Ovary (tissue), 9 donors: ENCODE results near the gene SELENOW. TPM values are rescaled to one million over a fixed set of nuclear protein-coding genes. Genes with fewer than 3 reads are reported as not detected.

Experiments used
- DNase-seq, 5 donors: peaks; one replicate each; pipeline ENCODE4 v3.0.0-alpha.2; 2019 to 2020
- H3K27ac ChIP-seq, 2 donors: fragments of 200-600 bp; one replicate each; pipeline versions ENCODE4 v1.5.1 to v1.8.0; 2019 to 2022
- H3K27me3 ChIP-seq: fragments of 200-600 bp; one replicate; pipeline ENCODE4 v1.8.0; 2022
- H3K36me3 ChIP-seq: fragments of 200-600 bp; sonication (generic); one replicate; pipeline ENCODE4 v1.5.1; 2019
- H3K4me1 ChIP-seq: one replicate; pipeline ENCODE4 v1.8.1; 2013; ENCODE audit warnings: mild to moderate bottlenecking, moderate library complexity; ENCODE audit not compliant: insufficient read depth
- H3K4me3 ChIP-seq: fragments of 200-600 bp; sonication (generic); one replicate; pipeline ENCODE4 v1.5.1; 2017
- H3K9me3 ChIP-seq, 2 donors: fragments of 200-600 bp in 1 of 2; sonication (generic) in 1 of 2; one replicate each; pipeline versions ENCODE4 v1.5.1 to v1.8.1; 2013 to 2019; ENCODE audit warnings: mild to moderate bottlenecking in 1 of 2, moderate library complexity in 1 of 2
- CTCF ChIP-seq, 3 donors: fragments of 450-650 bp in 2 of 3; fragments of 200-600 bp in 1 of 3; IDR thresholded peaks; one replicate each; pipeline versions ENCODE4 v1.5.1 to v1.8.0; 2016 to 2022; ENCODE audit warnings: antibody characterized with exemption in 3 of 3, mild to moderate bottlenecking in 1 of 3
- EP300 ChIP-seq: sonication (generic); formaldehyde crosslinking; IDR thresholded peaks from one replicate; pipeline ENCODE4 v1.6.1; 2017; ENCODE audit warnings: antibody characterized with exemption
- POLR2A ChIP-seq: fragments of 450-650 bp; IDR thresholded peaks from one replicate; pipeline ENCODE4 v1.6.1; 2017; ENCODE audit warnings: antibody characterized with exemption, mild to moderate bottlenecking, moderate library complexity
- WGBS, 3 donors: extraction: QIAGEN DNeasy Blood & Tissue Kit in 1 of 3; methylation state at CpG; one replicate each; pipeline versions ENCODE4 v1.1.5 to v1.1.7; 2013 to 2017; 5-methylcytosine and 5-hydroxymethylcytosine counted together
- intact Hi-C, 4 donors: fragments of 100-400 bp; cut with DNase I; formaldehyde crosslinking; loops; one replicate each; pipeline versions ENCODE4 v1.11.0 to v1.15.1; 2022 to 2023
- polyA plus RNA-seq, 2 donors: library from polyadenylated mRNA; stranded (reverse); fragments of 200-250 nt in 1 of 2; fragments of 350-450 nt in 1 of 2; fragmentation: Illumina TruSeq in 1 of 2; extraction: RNeasy Lipid Tissue Mini Kit (QIAGEN cat#74804) in 1 of 2; gene quantifications; one replicate each; pipeline ENCODE4 v1.2.3, GENCODE V29; 2013 to 2014
- total RNA-seq, 7 donors: library from RNA; depleted of rRNA in 2 of 7; stranded (reverse); fragments of >200 nt in 2 of 7; fragmentation: NEBNext Ultra II Directional in 3 of 7; extraction: Animal tissue kit (Norgen Biotek cat#: 25700) in 3 of 7; gene quantifications; one replicate each; pipeline versions ENCODE4 v1.1.0 to v1.2.4, GENCODE V29; 2016 to 2023
- donor health status: DM: no; HTN: no; CAD: no; lungs with moderate emphysema.
- donor health status: DM: no; HTN: no; CAD: no.
- donor health status: Bipolar disorder and iron deficiency.
- donor health status: DM: yes; HTN: yes; CAD: no.
- donor health status: DM: no; HTN: no; CAD: no.
- donor health status: DM: yes; HTN: yes; CAD: no.

Gene SELENOW
- total and polyA plus RNA-seq, 9 donors: 169 to 412 (median 257) TPM

GRCh38 chr19:47794526-47794925 is 16.0 kb downstream of the SELENOW start:
- no peak overlapping the region for H3K27ac ChIP-seq
- WGBS, 3 donors: 81 to 86% (median 82%) methylated on average over 18 of the region's 18 CpGs
- no peaks in the 10 kb centered on the region for H3K36me3 ChIP-seq
- DNase-seq: no peak
- no peaks in the 10 kb centered on the region for H3K27me3 ChIP-seq
- no peaks in the 10 kb centered on the region for H3K9me3 ChIP-seq
- intact Hi-C loops: loop anchor here in 1 of 4 donors (10.0 kb wide), 1 partner anchor 100 kb away; no protein-coding TSS in a partner anchor
- H3K4me3 ChIP-seq: no peak overlapping the region
- H3K4me1 ChIP-seq: no peaks in the 10 kb centered on the region
- TF ChIP-seq POLR2A (no peak), CTCF (IDR thresholded peaks at IDR 0.05) (no peak), EP300 (no peak)

- Histone ChIP-seq H3K4me1 (no peaks in the 10 kb centered on the region), H3K36me3 (no peaks in the 10 kb centered on the region), H3K9me3 (no peaks in the 10 kb centered on the region), H3K27me3 (no peaks in the 10 kb centered on the region), H3K27ac (no peak overlapping the region), H3K4me3 (no peak overlapping the region)
- TF ChIP-seq CTCF (IDR thresholded peaks at IDR 0.05) (no peak), POLR2A (no peak), EP300 (no peak)
- intact Hi-C loops: loop anchor here in 1 of 4 donors (10.0 kb wide), 1 partner anchor 102 kb away; no protein-coding TSS in a partner anchor
- DNase-seq: no peak
- 92 to 95% (median 92%) methylated on average over 2 of the region's 2 CpGs for WGBS, 3 donors
Observed at GRCh38 chr19:47796785-47797184, 18.3 kb downstream of the SELENOW start.

GRCh38 chr19:47797996-47798903 is 19.7 kb downstream of the SELENOW start:
- intact Hi-C loops: loop anchor here in 1 of 4 donors (10.0 kb wide), 1 partner anchor 103 kb away; no protein-coding TSS in a partner anchor
- no peak overlapping the region for H3K4me3 ChIP-seq
- H3K9me3 ChIP-seq: no peaks in the 10 kb centered on the region
- H3K36me3 ChIP-seq: no peaks in the 10 kb centered on the region
- H3K27ac ChIP-seq: no peak overlapping the region
- no peaks in the 10 kb centered on the region for H3K27me3 ChIP-seq
- no peak for DNase-seq
- no peak for TF ChIP-seq EP300
- no peak for TF ChIP-seq CTCF (IDR thresholded peaks at IDR 0.05)
- TF ChIP-seq POLR2A: no peak
- 34 to 47% (median 43%) methylated on average over 14 of the region's 14 CpGs for WGBS, 3 donors
- no peaks in the 10 kb centered on the region for H3K4me1 ChIP-seq

- no peaks in the 10 kb centered on the region for H3K27me3 ChIP-seq
- TF ChIP-seq POLR2A (no peak), CTCF (IDR thresholded peaks at IDR 0.05) (no peak), EP300 (no peak)
- H3K9me3 ChIP-seq: no peaks in the 10 kb centered on the region
Observed at GRCh38 chr19:47798904-47799266, 20.4 kb downstream of the SELENOW start.

More at GRCh38 chr19:47798904-47799266, 20.4 kb downstream of the SELENOW start:
- no peak overlapping the region for H3K4me3 ChIP-seq
- H3K4me1 ChIP-seq: no peaks in the 10 kb centered on the region
- H3K36me3 ChIP-seq: no peaks in the 10 kb centered on the region
- DNase-seq: no peak
- intact Hi-C loops: loop anchor here in 1 of 4 donors (10.0 kb wide), 1 partner anchor 104 kb away; no protein-coding TSS in a partner anchor
- WGBS, 3 donors: 82 to 87% (median 83%) methylated on average over 4 of the region's 4 CpGs
- no peak overlapping the region for H3K27ac ChIP-seq
